Measurements from ENCODE around the gene FZD2.
"Not testable (repeated sequence)": the region's sequence is repeated elsewhere in the genome, so short reads cannot be mapped to it uniquely, and the experiment has no call there.

DNA sequence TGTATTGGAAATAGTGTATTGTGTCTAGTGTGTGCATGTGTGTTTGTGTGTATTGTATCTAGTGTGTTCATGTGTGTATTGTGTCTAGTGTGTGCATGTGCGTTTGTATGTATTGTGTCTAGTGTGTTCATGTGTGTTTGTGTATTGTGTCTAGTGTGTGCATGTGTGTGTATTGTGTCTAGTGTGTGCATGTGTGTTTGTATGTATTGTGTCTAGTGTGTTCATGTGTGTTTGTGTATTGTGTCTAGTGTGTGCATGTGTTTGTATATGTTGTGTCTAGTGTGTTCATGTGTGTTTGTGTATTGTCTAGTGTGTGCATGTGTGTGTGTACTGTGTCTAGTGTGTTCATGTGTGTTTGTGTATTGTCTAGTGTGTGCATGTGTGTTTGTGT, 32.8 kb downstream of the FZD2 start:
- not testable (repeated sequence) for TF ChIP-seq POLR2A (IDR thresholded peaks at IDR 0.05)
- TF ChIP-seq, protein P1, sequence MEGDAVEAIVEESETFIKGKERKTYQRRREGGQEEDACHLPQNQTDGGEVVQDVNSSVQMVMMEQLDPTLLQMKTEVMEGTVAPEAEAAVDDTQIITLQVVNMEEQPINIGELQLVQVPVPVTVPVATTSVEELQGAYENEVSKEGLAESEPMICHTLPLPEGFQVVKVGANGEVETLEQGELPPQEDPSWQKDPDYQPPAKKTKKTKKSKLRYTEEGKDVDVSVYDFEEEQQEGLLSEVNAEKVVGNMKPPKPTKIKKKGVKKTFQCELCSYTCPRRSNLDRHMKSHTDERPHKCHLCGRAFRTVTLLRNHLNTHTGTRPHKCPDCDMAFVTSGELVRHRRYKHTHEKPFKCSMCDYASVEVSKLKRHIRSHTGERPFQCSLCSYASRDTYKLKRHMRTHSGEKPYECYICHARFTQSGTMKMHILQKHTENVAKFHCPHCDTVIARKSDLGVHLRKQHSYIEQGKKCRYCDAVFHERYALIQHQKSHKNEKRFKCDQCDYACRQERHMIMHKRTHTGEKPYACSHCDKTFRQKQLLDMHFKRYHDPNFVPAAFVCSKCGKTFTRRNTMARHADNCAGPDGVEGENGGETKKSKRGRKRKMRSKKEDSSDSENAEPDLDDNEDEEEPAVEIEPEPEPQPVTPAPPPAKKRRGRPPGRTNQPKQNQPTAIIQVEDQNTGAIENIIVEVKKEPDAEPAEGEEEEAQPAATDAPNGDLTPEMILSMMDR (IDR thresholded peaks at IDR 0.05): not testable (repeated sequence)
